ENCODE results near the gene DMD. TPM values are rescaled to one million over a fixed set of nuclear protein-coding genes. Genes with fewer than 3 reads are reported as not detected.

Gene DMD
- total and polyA plus RNA-seq, 2 of the 8 experiments (the other 6 are each of a cell fraction or from before 2014, with no cell fraction given), result 4.8 to 7.4 TPM

- Histone ChIP-seq H2BK5ac (ENCODE audit: low read depth, low read length) (no peak overlapping the region), H4K91ac (replicated peaks; ENCODE audit: insufficient read length, low read length) (no peak overlapping the region), H4K20me1 (replicated peaks in 1 of 2; ENCODE audit: control insufficient read depth in 1 of 2, insufficient read depth in 2 of 2, low read length in 2 of 2) (no peaks in the 10 kb centered on the region), H2AFZ (ENCODE audit: low read length) (no peak overlapping the region), H3K4me1 (replicated peaks in 1 of 4; ENCODE audit: control insufficient read depth in 3 of 4, insufficient read depth in 4 of 4, low read length in 3 of 4) (no peaks in the 10 kb centered on the region), H3K9me3 (ENCODE audit: insufficient read depth in 2 of 2, low read depth in 1 of 2, low read length in 1 of 2) (no peaks in the 10 kb centered on the region), H3K4me3 (ENCODE audit: extremely low read depth in 1 of 4, insufficient read depth in 2 of 4, low read depth in 3 of 4, low read length in 4 of 4) (no peak overlapping the region), H2AK5ac (ENCODE audit: low read depth, low read length) (no peak overlapping the region), H3K18ac (ENCODE audit: extremely low read depth, low read length) (no peak overlapping the region), H3K14ac (ENCODE audit: insufficient read length) (no peak overlapping the region), H2BK12ac (ENCODE audit: low read depth, low read length) (no peak overlapping the region), H3K23me2 (ENCODE audit: low read depth, low read length) (no peaks in the 10 kb centered on the region), H2BK15ac (ENCODE audit: low read length) (no peak overlapping the region), H3K27ac (ENCODE audit: low read depth, low read length) (no peak overlapping the region), H3K36me3 (ENCODE audit: control insufficient read depth in 2 of 4, insufficient read depth in 4 of 4, low read length in 3 of 4) (no peaks in the 10 kb centered on the region), H3K79me1 (ENCODE audit: low read depth, low read length) (no peaks in the 10 kb centered on the region), H3K4ac (replicated peaks; ENCODE audit: insufficient read length, low read depth, low read length) (no peak overlapping the region), H2BK20ac (ENCODE audit: low read length) (no peak overlapping the region), H3K4me2 (ENCODE audit: insufficient read depth in 1 of 2, low read depth in 2 of 2, low read length in 2 of 2) (no peak overlapping the region), H3K56ac (replicated peaks; ENCODE audit: insufficient read length, low read depth, low read length) (no peak overlapping the region), H3K79me2 (ENCODE audit: control insufficient read depth in 1 of 2, insufficient read depth in 2 of 2, low read length in 2 of 2) (no peaks in the 10 kb centered on the region), H3K23ac (ENCODE audit: insufficient read length) (no peak overlapping the region), H3K27me3 (replicated peaks in 1 of 4; ENCODE audit: control insufficient read depth in 3 of 4, extremely low read depth in 1 of 4, insufficient read depth in 3 of 4, low read length in 3 of 4) (no peaks in the 10 kb centered on the region), H4K8ac (ENCODE audit: extremely low read depth, insufficient read depth, low read length) (no peak overlapping the region), H2BK120ac (replicated peaks; ENCODE audit: low read depth, low read length) (no peak overlapping the region), H3K9ac (replicated peaks in 1 of 4; ENCODE audit: extremely low read depth in 1 of 4, low read depth in 3 of 4, low read length in 3 of 4) (no peak overlapping the region), H4K5ac (ENCODE audit: insufficient read length, low read depth, low read length) (no peak overlapping the region)
- no peak for FAIRE-seq
- DNase-seq (ENCODE audit: low read depth in 1 of 2, low spot score in 2 of 2), result no peak
- CTCF ChIA-PET (ENCODE audit: partially characterized antibody), result no interaction called here
- 88% methylated on average over 3 of the region's 3 CpGs; no CpG with 5 or more reads in 1 of the 2 experiments for WGBS, 2 experiments (ENCODE audit: extremely low coverage in 1 of 2, insufficient coverage in 1 of 2, insufficient read length in 1 of 2, insufficient replicate concordance in 2 of 2, low coverage in 1 of 2, low lambda C conversion rate in 2 of 2, missing lambda C conversion rate in 1 of 2)
- TF ChIP-seq JUND (IDR thresholded peaks at IDR 0.05; ENCODE audit: low read length) (no peak), KDM4A (IDR thresholded peaks at IDR 0.05; ENCODE audit: low read depth, low read length, severe bottlenecking) (no peak), TAF1 (IDR thresholded peaks at IDR 0.05; ENCODE audit: low read depth, low read length) (no peak), TEAD4 (IDR thresholded peaks at IDR 0.05; ENCODE audit: low read depth, low read length) (no peak), HDAC6 (IDR thresholded peaks at IDR 0.05; ENCODE audit: low read depth, low read length) (no peak), GTF2F1 (IDR thresholded peaks at IDR 0.05; ENCODE audit: borderline replicate concordance, low read depth, low read length) (no peak), SAP30 (IDR thresholded peaks at IDR 0.05; ENCODE audit: insufficient read depth, insufficient replicate concordance, low read length) (no peak), ATF3 (IDR thresholded peaks at IDR 0.05; ENCODE audit: insufficient read depth, low read depth, low read length) (no peak)
- POLR2A ChIA-PET (ENCODE audit: partially characterized antibody), result no interaction called here
These were observed 1280.1 kb downstream of the DMD start for GRCh38 chrX:31931225-31931624.

Measured in H1 (cell line).